Tibial nerve (tissue), 4 donors: ENCODE results near the gene LARP4B.

Experiments used
- CTCF ChIP-seq, 5 experiments: fragments of 200-600 bp in 3 of 5; fragments of 450-650 bp in 2 of 5; sonication (generic) in 3 of 5; IDR thresholded peaks; one replicate each; pipeline ENCODE4 v1.5.1; 2016 to 2019; ENCODE audit warnings: antibody characterized with exemption in 5 of 5, mild to moderate bottlenecking in 3 of 5, moderate library complexity in 2 of 5
- EP300 ChIP-seq, 2 donors: sonication (generic); formaldehyde crosslinking; IDR thresholded peaks; one replicate each; pipeline ENCODE4 v1.6.1; 2017; ENCODE audit warnings: antibody characterized with exemption in 2 of 2, mild to moderate bottlenecking in 1 of 2
- POLR2A ChIP-seq, 2 donors: fragments of 450-650 bp; IDR thresholded peaks; one replicate each; pipeline ENCODE4 v1.6.1; 2017; ENCODE audit warnings: antibody characterized with exemption in 2 of 2, mild to moderate bottlenecking in 2 of 2, moderate library complexity in 2 of 2

DNA sequence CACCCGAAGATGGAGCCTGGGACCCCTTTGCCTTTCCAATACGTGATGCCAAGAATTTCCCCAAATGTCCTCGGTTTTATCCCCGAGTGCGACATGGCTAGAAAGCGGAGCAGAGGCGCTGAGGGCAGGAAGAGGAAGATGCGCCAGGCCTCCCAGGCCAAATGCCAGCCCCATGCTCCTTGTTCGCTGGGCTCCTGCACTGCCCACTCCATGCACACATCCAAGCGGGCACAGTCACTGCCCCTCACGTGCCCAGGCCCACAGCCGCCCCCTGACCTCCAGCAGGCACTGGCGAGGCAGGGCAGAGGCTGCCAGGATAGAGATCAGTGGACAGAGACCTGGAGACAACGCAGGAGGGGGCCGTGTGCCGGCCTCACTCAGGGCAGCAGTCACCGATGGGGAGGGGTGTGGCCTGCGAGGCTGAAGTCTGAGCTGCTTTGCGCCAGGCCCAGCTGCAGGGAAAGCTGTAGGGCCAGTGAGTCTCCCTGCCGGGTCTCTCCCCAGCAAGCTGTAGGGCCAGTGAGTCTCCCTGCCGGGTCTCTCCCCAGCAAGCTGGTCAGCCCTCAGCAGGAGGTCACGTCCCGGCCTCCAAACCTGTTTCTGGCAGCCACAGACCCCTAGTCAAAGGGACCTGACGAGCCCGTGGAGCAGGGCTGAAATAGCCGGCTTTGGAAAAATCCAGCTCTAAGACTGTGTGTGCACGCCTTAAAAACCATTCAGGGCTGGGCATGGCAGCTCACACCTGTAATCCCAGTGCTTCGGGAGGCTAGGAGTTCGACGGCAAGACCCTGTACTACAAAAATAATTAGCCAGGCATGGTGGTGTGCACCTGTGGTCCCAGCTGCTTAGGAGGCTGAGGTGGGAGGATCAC lies 141.4 kb downstream of the LARP4B start:
- TF ChIP-seq CTCF (IDR thresholded peaks at IDR 0.05) (no peak), POLR2A (IDR thresholded peaks at IDR 0.05) (no peak), EP300 (IDR thresholded peaks at IDR 0.05) (no peak)
